H1 (cell line): Measurements from ENCODE around the gene ARHGAP42. TPM values are rescaled to one million over a fixed set of nuclear protein-coding genes. Genes with fewer than 3 reads are reported as not detected.

Experiments used
- CTCF ChIA-PET: fragments of 300-600 bp; sonication (Branson Sonifier 250); formaldehyde crosslinking; loops from one replicate; lab custom pipeline; 2021; ENCODE audit not compliant: partially characterized antibody; lab: Charles Lee
- POLR2A ChIA-PET: fragments of 300-600 bp; sonication (Branson Sonifier 250); formaldehyde crosslinking; loops from one replicate; lab custom pipeline; 2021; ENCODE audit warnings: inconsistent platforms; ENCODE audit not compliant: partially characterized antibody; lab: Charles Lee
- DNase-seq, 2 experiments: peaks; one replicate each; pipeline versions ENCODE4 v3.0.0 to v3.0.0-alpha.2; 2010 to 2022; ENCODE audit warnings: low spot score in 2 of 2, low read depth in 1 of 2, mixed read lengths in 1 of 2
- FAIRE-seq: peaks from 2 replicates; lab custom pipeline; 2011; peaks lifted over from hg19 to GRCh38; lab: Jason Lieb, UNC
- H2AFZ ChIP-seq: 2 replicates; pipeline ENCODE4 v1.8.1; 2012; ENCODE audit warnings: low read length, inconsistent platforms
- H2AK5ac ChIP-seq: 2 replicates; pipeline ENCODE4 v1.6.1; 2013; ENCODE audit warnings: low read depth, low read length
- H2BK120ac ChIP-seq: replicated peaks from 2 replicates; pipeline ENCODE3; 2013; ENCODE audit warnings: low read depth, low read length, inconsistent platforms
- H2BK12ac ChIP-seq: 2 replicates; pipeline ENCODE4 v1.6.1; 2013; ENCODE audit warnings: low read depth, low read length
- H2BK15ac ChIP-seq: 2 replicates; pipeline ENCODE4 v1.6.1; 2013; ENCODE audit warnings: low read length
- H2BK20ac ChIP-seq: 2 replicates; pipeline ENCODE4 v1.6.1; 2013; ENCODE audit warnings: low read length
- H2BK5ac ChIP-seq: 2 replicates; pipeline ENCODE4 v1.6.1; 2013; ENCODE audit warnings: low read depth, low read length
- H3K14ac ChIP-seq: 2 replicates; pipeline ENCODE4 v1.6.1; 2013; ENCODE audit warnings: inconsistent platforms; ENCODE audit not compliant: insufficient read length
- H3K18ac ChIP-seq: 2 replicates; pipeline ENCODE4 v1.6.1; 2013; ENCODE audit warnings: low read length; ENCODE audit errors: extremely low read depth
- H3K23ac ChIP-seq: 2 replicates; pipeline ENCODE4 v1.6.1; 2013; ENCODE audit warnings: inconsistent platforms; ENCODE audit not compliant: insufficient read length
- H3K23me2 ChIP-seq: 2 replicates; pipeline ENCODE4 v1.6.1; 2013; ENCODE audit warnings: low read depth, low read length
- H3K27ac ChIP-seq: 2 replicates; pipeline ENCODE4 v1.6.1; 2011; ENCODE audit warnings: low read depth, low read length, inconsistent platforms
- H3K27me3 ChIP-seq, 4 experiments: replicated peaks in 1 of 4; 1 replicate in 1 of 4; 2 replicates in 3 of 4; pipeline versions ENCODE4 v1.6.1 to v1.8.1; 2011 to 2013; ENCODE audit warnings: low read length in 3 of 4, mild to moderate bottlenecking in 3 of 4, inconsistent platforms in 2 of 4, mixed read lengths in 2 of 4, moderate library complexity in 1 of 4; ENCODE audit not compliant: control insufficient read depth in 3 of 4, insufficient read depth in 3 of 4; ENCODE audit errors: extremely low read depth in 1 of 4
- H3K36me3 ChIP-seq, 4 experiments: 2 replicates each; pipeline versions ENCODE4 v1.6.1 to v1.8.1; 2011 to 2013; ENCODE audit warnings: mild to moderate bottlenecking in 4 of 4, low read length in 3 of 4, moderate library complexity in 2 of 4, control low read depth in 1 of 4, inconsistent platforms in 1 of 4; ENCODE audit not compliant: insufficient read depth in 4 of 4, control insufficient read depth in 2 of 4
- H3K4ac ChIP-seq: replicated peaks from 2 replicates; pipeline ENCODE3; 2013; ENCODE audit warnings: low read length, low read depth, mixed read lengths, inconsistent platforms; ENCODE audit not compliant: insufficient read length
- H3K4me1 ChIP-seq, 4 experiments: replicated peaks in 1 of 4; 1 replicate in 1 of 4; 2 replicates in 3 of 4; pipeline versions ENCODE4 v1.6.1 to v1.8.1; 2011 to 2013; ENCODE audit warnings: low read length in 3 of 4, inconsistent platforms in 2 of 4, mixed read lengths in 1 of 4; ENCODE audit not compliant: insufficient read depth in 4 of 4, control insufficient read depth in 3 of 4
- H3K4me2 ChIP-seq, 2 experiments: 2 replicates each; pipeline versions ENCODE4 v1.6.1 to v1.8.1; 2011 to 2013; ENCODE audit warnings: low read depth in 2 of 2, low read length in 2 of 2, control low read depth in 1 of 2, inconsistent platforms in 1 of 2, mild to moderate bottlenecking in 1 of 2; ENCODE audit not compliant: insufficient read depth in 1 of 2
- H3K4me3 ChIP-seq, 4 experiments: fragments of 200-600, 300-600 bp in 1 of 4; sonication (generic), shearing (Covaris generic), sonication (Bioruptor Twin) in 1 of 4; 2 replicates each; pipeline versions ENCODE4 v1.5.1 to v1.8.1; 2011 to 2016; ENCODE audit warnings: low read length in 4 of 4, low read depth in 3 of 4, control low read depth in 2 of 4, inconsistent platforms in 2 of 4, mild to moderate bottlenecking in 2 of 4, mixed read lengths in 1 of 4, moderate library complexity in 1 of 4; ENCODE audit not compliant: insufficient read depth in 2 of 4; ENCODE audit errors: extremely low read depth in 1 of 4
- H3K56ac ChIP-seq: replicated peaks from 2 replicates; pipeline ENCODE3; 2013; ENCODE audit warnings: low read depth, mild to moderate bottlenecking, mixed read lengths, low read length, inconsistent platforms; ENCODE audit not compliant: insufficient read length
- H3K79me1 ChIP-seq: 2 replicates; pipeline ENCODE4 v1.6.1; 2013; ENCODE audit warnings: low read depth, low read length, control low read depth
- H3K79me2 ChIP-seq, 2 experiments: 2 replicates each; pipeline versions ENCODE4 v1.6.1 to v1.8.1; 2012 to 2013; ENCODE audit warnings: low read length in 2 of 2, mild to moderate bottlenecking in 2 of 2, inconsistent platforms in 1 of 2; ENCODE audit not compliant: insufficient read depth in 2 of 2, control insufficient read depth in 1 of 2
- H3K9ac ChIP-seq, 4 experiments: replicated peaks in 1 of 4; 1 replicate in 1 of 4; 2 replicates in 3 of 4; pipeline versions ENCODE4 v1.6.1 to v1.8.1; 2011 to 2013; ENCODE audit warnings: low read depth in 3 of 4, low read length in 3 of 4, control low read depth in 2 of 4, mild to moderate bottlenecking in 2 of 4, moderate library complexity in 2 of 4, inconsistent platforms in 1 of 4; ENCODE audit errors: extremely low read depth in 1 of 4
- H3K9me3 ChIP-seq, 2 experiments: 2 replicates each; pipeline versions ENCODE4 v1.6.1 to v1.8.1; 2012 to 2013; ENCODE audit warnings: mild to moderate bottlenecking in 2 of 2, moderate library complexity in 2 of 2, control low read depth in 1 of 2, inconsistent platforms in 1 of 2, low read depth in 1 of 2, low read length in 1 of 2, mixed read lengths in 1 of 2; ENCODE audit not compliant: insufficient read depth in 2 of 2
- H4K20me1 ChIP-seq, 2 experiments: replicated peaks in 1 of 2; 2 replicates each; pipeline versions ENCODE3 to v1.8.1; 2011 to 2013; ENCODE audit warnings: inconsistent platforms in 2 of 2, low read length in 2 of 2, mild to moderate bottlenecking in 1 of 2; ENCODE audit not compliant: insufficient read depth in 2 of 2, control insufficient read depth in 1 of 2
- H4K5ac ChIP-seq: 2 replicates; pipeline ENCODE4 v1.6.1; 2013; ENCODE audit warnings: low read length, low read depth, mixed read lengths, inconsistent platforms; ENCODE audit not compliant: insufficient read length
- H4K8ac ChIP-seq: 2 replicates; pipeline ENCODE4 v1.8.0; 2013; ENCODE audit warnings: mild to moderate bottlenecking, moderate library complexity, low read length, inconsistent platforms; ENCODE audit not compliant: insufficient read depth; ENCODE audit errors: extremely low read depth
- H4K91ac ChIP-seq: replicated peaks from 2 replicates; pipeline ENCODE3; 2013; ENCODE audit warnings: low read length, mixed read lengths, inconsistent platforms; ENCODE audit not compliant: insufficient read length
- JUND ChIP-seq: IDR thresholded peaks from 2 replicates; pipeline ENCODE4 v1.6.1; 2011; ENCODE audit warnings: mild to moderate bottlenecking, improper control_type of control experiment, low read length
- NANOG ChIP-seq: IDR thresholded peaks from 2 replicates; pipeline ENCODE4 v1.6.1; 2011; ENCODE audit warnings: low read length, low read depth, mild to moderate bottlenecking, inconsistent platforms; ENCODE audit not compliant: insufficient read depth, poor library complexity, severe bottlenecking
- RXRA ChIP-seq: IDR thresholded peaks from 2 replicates; pipeline ENCODE4 v1.6.1; 2011; ENCODE audit warnings: low read depth, mild to moderate bottlenecking, low read length, moderate library complexity; ENCODE audit not compliant: insufficient read depth
- SIRT6 ChIP-seq: IDR thresholded peaks from one replicate; pipeline ENCODE4 v1.7.1; 2012; ENCODE audit warnings: low read length, inconsistent platforms
- WGBS, 2 experiments: shearing (Covaris generic) in 1 of 2; methylation state at CpG; one replicate each; pipeline versions ENCODE4 v1.1.6 to v1.1.7; 2013 to 2015; ENCODE audit warnings: low lambda C conversion rate in 2 of 2, mixed read lengths in 2 of 2, inconsistent platforms in 1 of 2, low coverage in 1 of 2, missing lambda C conversion rate in 1 of 2; ENCODE audit not compliant: insufficient replicate concordance in 2 of 2, insufficient coverage in 1 of 2, insufficient read length in 1 of 2; ENCODE audit errors: extremely low coverage in 1 of 2, missing lambda C conversion rate in 1 of 2; 5-methylcytosine and 5-hydroxymethylcytosine counted together
- polyA plus RNA-seq, 7 experiments: library from polyadenylated mRNA; depleted of rRNA in 3 of 7; stranded (reverse) in 5 of 7; unstranded in 2 of 7; fragments of >200 nt in 5 of 7; fragments of 200-250 nt in 2 of 7; gene quantifications; 1 replicate in 5 of 7; 2 replicates in 1 of 7; 4 replicates in 1 of 7; pipeline versions ENCODE4 v1.2.1 to v1.2.3, GENCODE V29; 2011 to 2013; ENCODE audit warnings: missing spikeins in 2 of 7, mixed read lengths in 2 of 7
- total RNA-seq: library from RNA; stranded (reverse); fragmentation: NEBNext Ultra II Directional; extraction: Animal tissue kit (Norgen Biotek cat#: 25700); gene quantifications from 2 replicates; pipeline ENCODE4 v1.2.1, GENCODE V29; 2021

ARHGAP42 gene
- total and polyA plus RNA-seq, 2 of the 8 experiments (the other 6 are each of a cell fraction or from before 2014, with no cell fraction given) = 22.2 to 33.5 TPM

- no peaks in the 10 kb centered on the region for H3K79me1 ChIP-seq
- no peaks in the 10 kb centered on the region for H3K4me1 ChIP-seq
- H3K18ac ChIP-seq = no peak overlapping the region
- H3K4me3 ChIP-seq = no peak overlapping the region
- H2AFZ ChIP-seq = no peak overlapping the region
- H4K91ac ChIP-seq = no peak overlapping the region
- no peak overlapping the region for H2BK12ac ChIP-seq
- H3K4ac ChIP-seq = no peak overlapping the region
- POLR2A ChIA-PET = no interaction called here
- H3K27me3 ChIP-seq = no peaks in the 10 kb centered on the region
- H3K56ac ChIP-seq = no peak overlapping the region
- H2AK5ac ChIP-seq = no peak overlapping the region
- no peaks in the 10 kb centered on the region for H3K36me3 ChIP-seq
- CTCF ChIA-PET = no interaction called here
- H2BK20ac ChIP-seq = no peak overlapping the region
- H3K14ac ChIP-seq = no peak overlapping the region
- no peak overlapping the region for H4K5ac ChIP-seq
- FAIRE-seq = no peak
- H3K79me2 ChIP-seq = no peaks in the 10 kb centered on the region
- no peak overlapping the region for H3K27ac ChIP-seq
- H2BK120ac ChIP-seq = no peak overlapping the region
- H3K4me2 ChIP-seq = no peak overlapping the region
- no peaks in the 10 kb centered on the region for H4K20me1 ChIP-seq
- no peak overlapping the region for H3K23ac ChIP-seq
- H3K23me2 ChIP-seq = no peaks in the 10 kb centered on the region
- H3K9me3 ChIP-seq = no peaks in the 10 kb centered on the region
- no peak for DNase-seq
- no peak overlapping the region for H2BK5ac ChIP-seq
- no peak overlapping the region for H4K8ac ChIP-seq
- no peak overlapping the region for H2BK15ac ChIP-seq
- WGBS, 2 experiments = 85% methylated on average over 2 of the region's 2 CpGs; no CpG with 5 or more reads in 1 of the 2 experiments
- no peak overlapping the region for H3K9ac ChIP-seq
- TF ChIP-seq JUND (no peak), RXRA (no peak), NANOG (no peak), SIRT6 (no peak)
These were observed 322.6 kb downstream of the ARHGAP42 start for GRCh38 chr11:101009690-101010055.
